HG03066 (cell line): ENCODE measurements around the gene SPATA46.

Source experiments
- ATAC-seq: cut with Tn5 transposase; IDR thresholded peaks from one replicate; pipeline ENCODE4 v1.9.1; 2021; ENCODE audit warnings: low read depth; ENCODE audit not compliant: unreplicated experiment

Gene SPATA46

DNA sequence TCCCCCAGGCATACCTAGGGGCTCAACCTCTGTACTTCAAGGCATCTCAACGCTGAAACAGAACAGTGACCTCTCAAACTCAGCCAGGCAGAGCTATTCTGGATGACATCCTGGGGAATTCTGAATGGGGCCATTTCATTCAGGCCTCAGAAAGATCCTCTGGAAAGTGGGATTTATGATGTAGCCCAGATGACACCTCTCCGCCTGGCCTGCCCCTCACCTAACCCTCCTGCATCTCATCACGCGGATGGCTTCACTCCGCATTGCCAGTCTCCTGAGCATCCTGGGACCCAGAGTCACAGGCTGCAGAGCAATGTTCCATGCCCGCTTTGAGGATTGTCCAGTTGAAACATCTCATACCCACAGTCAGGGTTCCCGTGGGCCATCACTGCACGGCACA, 1.2 kb downstream of the SPATA46 start:
- ATAC-seq, result no peak

DNA sequence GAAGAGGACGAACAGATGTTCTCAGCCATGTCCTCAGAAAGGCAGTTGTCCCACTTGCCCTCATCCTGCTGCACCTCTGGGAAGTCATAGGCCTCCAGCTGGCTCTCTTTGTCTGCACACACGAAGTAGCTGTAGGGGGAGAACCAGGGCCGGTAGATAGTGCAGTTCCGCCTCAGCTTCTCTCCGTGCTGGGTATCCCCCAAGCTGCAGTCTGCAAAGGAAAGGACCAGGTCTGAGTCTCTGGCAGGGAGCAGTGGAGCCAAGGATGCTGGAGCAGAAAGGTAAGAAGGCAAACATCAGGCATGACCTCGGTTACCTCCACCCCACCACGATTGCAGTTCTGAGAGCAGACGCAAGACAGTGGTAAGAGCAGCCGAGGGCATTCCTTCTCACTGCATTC, 2.2 kb downstream of the SPATA46 start:
- ATAC-seq, result no peak

DNA sequence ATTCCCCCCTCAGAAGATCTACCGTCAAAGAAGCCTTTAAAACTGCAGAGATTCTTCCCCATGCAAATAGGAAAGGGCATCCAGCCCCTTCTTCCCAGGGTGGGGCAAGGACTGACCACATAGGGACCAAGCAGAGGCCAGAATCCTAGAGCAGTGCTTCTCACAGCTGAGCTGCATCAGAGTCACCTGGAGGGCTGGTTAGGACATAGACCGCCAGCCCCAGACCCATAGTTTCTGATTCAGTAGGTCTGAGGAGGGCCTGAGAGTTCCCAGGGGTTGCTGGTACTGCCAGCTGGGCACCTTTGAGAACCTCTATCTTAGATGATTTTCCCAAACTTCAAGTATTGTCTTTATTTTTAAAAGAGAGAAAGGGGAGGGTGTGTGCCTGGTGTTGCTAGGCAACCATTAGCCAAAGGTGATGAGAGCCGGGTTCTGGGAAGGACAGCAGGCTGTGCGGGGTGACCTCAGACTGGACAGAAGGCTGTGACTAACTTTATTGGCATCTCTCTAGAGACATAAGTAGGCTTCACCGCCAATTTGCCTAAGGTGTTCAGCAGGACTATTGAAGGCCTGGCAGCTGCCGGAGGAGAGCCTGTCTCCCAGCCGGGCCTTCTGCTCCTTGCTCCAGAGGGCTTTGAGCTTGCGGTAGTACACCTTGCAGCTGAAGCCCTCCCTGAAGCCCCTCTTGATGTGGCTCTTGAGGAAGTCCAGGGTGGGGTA, 3.0 kb downstream of the SPATA46 start:
- no peak for ATAC-seq

DNA sequence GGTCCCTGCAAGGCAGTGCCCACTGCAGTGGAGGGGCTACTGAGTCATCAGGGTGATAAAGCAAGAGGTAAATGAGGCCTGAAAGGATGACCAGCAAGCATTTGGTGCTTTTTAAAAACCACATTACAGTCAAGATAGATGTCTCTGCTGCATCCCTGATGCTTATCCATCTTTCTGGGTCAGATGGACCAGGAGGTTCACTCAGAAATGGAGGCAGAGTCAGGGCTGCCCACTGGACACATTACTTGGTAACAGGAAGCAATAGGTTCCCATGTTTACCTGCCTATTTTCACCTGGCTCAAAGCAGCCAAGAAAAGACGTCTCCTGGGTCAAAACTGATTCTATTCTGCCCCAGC, 3.6 kb downstream of the SPATA46 start:
- no peak for ATAC-seq

DNA sequence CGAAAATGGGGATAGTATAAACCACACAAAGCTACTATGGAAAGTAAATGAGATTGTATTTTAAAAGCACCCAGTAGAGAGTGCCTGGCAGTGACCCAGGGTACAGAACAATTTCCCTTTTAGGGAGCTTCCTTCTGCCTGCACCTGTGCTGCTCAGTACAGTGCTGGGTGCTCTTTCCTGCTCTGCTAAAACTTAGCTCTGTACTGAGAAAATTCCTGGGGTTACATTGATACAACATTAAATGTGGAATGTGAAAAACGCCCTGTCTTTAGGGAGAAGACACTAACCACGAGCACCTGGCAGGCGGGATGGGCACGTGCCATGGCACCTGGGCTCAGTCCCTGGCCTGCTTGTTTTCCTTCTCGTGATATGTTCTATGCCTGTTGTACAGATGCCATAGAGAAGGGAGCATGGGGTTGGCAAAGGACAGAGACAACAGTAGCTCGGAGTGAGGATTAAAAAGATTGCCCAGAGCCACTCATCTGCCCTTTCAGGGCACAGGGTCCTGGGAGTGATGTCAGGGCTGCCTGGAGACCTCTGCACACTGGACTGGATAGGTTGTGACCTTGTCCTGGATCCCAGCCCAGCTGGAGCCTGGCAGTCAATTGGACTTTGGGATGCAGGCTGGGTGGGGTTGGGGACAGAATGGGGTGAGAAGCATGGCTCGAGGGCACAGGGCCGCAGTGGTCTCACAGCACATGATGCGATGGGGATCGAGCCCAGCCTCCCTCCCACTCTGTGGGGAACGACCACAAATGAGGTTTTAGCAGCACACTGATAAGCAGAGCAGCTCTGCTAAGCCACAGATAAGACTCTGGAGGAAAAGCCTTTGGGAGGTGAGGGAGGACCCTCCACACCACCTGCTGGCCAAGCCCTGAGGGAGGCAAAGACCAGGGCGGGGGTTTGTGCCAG, 4.2 kb downstream of the SPATA46 start:
- ATAC-seq, result no peak

DNA sequence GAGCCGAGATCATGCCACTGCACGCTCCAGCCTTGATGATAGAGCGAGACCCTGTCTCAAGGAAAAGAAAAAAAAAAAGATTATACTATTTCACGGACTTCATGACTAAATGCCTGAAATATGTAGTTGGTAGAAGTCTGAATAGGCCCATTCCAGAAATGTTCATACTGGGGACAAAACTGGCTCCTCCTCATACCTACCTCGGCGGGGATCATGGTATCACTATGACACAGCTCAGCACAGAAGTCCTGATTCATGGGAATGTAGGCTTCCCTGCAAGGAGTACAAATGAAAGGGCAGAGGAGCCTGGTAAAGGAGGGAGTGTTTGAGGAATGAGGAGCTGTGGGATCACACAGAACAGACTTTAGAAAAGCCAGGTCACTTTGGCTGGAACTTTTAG, 5.0 kb downstream of the SPATA46 start:
- no peak for ATAC-seq

DNA sequence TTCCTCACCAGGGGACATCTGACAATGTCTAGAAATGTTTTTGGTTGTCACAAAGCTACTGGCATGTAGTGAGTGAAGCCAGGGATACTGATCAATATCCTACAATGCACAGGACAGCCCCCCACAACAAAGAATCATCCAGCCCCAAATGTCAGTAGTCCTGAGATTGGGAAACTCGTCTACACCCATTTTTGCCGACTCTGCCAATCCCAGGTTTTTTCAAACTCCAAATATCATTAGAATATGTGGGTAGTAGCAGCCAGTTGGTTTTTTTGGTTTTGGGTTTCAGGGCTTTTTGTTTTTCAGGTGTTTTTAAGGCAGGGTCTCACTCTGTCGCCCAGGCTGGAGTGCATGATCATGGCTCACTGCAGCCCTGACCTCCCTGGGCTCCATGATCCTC, 5.9 kb downstream of the SPATA46 start:
- no peak for ATAC-seq

DNA sequence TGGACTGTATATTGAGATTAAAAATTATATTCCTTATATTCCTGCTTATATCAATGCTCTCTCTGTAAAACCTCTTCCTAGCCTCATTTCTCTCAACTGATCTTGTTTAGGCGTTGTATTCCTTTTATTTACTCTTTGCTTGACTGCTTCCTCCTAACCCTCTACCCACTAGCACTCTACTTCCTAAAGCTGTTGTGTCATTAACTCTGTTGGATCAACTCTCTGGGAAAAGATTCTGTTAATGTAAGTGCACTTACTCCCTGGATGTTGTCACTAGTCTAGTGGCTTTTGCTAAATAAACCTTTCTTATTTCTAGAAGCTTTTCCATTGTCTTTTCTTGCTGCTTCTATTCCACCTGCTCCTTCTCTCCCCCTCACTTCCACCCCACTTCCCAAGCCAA, 6.5 kb downstream of the SPATA46 start:
- ATAC-seq, result no peak

DNA sequence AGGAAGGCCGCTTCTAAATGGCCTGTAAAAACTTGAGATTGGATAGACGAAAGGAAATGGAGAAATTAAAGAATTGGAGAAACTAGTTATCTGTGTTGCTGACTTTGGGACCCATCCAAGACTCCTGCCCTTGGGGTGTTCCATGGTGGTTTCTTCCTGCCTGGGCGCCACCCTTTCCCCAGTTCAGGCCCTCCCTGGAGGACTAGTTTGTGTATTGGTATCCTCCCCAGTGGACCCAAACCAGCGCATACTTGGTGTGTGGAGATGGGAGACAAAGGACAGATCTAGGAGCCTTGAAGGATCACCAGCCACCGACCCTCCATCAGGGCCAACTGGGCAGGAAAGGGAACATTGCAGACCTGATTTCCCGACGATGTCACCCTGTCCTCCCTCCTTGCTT, 7.1 kb downstream of the SPATA46 start:
- ATAC-seq, result no peak

DNA sequence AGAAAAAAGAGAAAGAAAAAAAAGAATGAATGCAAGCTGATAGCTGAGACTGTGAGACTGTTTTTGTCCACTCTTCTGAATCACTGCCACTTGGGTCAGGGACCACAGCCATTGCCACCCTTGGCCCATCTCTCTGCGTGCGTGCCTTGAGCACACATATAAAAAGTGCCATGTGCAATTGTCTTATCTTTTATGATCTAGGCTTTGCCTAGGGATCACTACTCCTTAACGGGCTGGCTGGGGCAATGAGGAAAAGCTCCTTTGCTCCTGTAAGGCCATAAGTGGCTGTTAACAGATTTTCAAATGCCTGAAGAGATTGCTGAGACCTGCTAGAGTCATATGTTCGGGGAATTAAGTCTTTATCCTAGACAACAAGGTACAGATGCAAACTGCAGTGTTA, 8.2 kb downstream of the SPATA46 start:
- no peak for ATAC-seq

DNA sequence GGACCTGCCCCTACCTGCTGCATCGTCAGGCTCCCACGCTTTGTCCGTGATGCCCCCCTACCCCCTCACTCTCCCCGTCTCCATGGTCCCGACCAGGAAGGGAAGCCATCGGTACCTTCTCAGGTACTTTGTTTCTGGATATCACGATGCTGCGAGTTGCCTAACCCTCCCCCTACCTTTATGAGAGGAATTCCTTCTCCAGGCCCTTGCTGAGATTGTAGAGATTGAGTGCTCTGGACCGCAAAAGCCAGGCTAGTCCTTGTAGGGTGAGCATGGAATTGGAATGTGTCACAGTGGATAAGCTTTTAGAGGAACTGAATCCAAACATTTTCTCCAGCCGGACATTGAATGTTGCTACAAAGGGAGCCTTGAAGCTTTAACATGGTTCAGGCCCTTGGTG, 8.9 kb downstream of the SPATA46 start:
- ATAC-seq, result no peak

DNA sequence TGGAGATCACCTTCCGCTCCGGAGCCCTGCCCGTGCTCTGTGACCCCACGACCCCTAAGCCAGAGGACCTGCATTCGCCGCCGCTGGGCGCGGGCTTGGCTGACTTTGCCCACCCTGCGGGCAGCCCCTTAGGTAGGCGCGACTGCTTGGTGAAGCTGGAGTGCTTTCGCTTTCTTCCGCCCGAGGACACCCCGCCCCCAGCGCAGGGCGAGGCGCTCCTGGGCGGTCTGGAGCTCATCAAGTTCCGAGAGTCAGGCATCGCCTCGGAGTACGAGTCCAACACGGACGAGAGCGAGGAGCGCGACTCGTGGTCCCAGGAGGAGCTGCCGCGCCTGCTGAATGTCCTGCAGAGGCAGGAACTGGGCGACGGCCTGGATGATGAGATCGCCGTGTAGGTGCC, 9.6 kb downstream of the SPATA46 start:
- no peak for ATAC-seq

DNA sequence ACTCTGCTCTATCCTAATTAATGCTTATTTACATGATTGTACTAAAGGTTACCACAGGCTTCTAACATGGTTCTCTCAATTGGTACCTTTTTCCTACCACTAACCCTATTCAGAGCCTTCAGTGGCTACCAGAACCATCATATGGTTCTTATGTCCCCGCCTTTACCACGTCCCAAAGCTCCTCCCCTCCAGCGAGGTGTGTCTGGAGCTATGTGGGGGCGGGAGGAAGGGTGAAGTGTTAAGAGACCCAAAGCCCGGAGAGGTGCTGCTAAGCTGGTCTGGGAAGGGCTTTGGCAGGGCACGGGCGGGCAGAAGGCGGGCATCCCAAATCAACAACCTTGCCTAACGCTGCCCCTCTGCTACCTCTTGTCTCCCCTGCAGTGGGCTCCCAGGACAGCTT, 10.0 kb downstream of the SPATA46 start:
- ATAC-seq, result no peak

DNA sequence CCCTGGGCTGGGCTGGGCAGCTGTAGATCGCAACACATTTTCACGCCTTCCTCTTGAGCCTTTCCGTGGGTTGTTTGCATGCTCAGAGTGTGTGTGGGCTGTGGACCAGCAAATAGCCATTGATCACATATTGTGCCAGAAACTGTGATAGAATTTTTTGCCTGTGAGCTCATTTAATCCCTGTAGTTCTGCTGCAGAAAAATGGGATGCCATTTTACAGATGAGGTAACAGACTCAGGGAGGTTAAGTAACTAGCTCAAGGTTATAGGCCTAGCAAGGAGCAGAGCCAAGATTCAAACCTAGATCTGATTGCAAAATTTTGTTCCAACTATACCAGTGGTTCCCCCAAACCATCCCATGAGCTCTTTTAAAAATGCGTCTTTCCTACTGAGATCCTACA, 10.5 kb downstream of the SPATA46 start:
- no peak for ATAC-seq

DNA sequence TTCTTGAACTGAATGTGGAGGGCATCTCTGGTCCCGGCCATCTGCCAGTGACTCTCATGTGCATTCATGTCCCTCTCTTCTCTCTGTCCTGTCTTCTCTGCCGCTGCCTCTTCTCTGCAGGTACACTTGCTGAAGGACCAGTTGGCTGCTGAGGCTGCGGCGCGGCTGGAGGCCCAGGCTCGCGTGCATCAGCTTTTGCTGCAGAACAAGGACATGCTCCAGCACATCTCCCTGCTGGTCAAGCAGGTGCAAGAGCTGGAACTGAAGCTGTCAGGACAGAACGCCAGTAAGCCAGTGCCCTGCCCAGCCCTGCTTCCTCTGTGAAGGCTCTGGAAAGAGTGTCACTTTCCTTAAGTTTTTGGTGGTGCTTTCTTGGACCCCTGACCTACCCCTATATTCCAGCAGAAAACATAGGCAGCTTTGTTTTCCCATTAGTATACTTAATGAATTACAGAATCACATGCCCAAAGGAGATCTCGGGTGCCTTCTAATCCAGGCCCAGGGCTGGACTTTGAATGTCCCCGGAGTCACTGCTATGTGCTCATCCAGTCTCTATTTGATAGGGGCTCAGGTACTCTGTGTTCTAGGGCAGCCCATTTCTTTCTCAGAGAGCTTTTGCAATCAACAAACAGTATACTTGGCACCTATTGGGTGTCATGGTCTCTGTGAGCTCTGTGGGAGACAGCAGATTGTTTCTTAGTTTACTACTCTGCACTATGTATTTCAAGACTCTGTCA, 11.2 kb downstream of the SPATA46 start:
- ATAC-seq, result no peak

DNA sequence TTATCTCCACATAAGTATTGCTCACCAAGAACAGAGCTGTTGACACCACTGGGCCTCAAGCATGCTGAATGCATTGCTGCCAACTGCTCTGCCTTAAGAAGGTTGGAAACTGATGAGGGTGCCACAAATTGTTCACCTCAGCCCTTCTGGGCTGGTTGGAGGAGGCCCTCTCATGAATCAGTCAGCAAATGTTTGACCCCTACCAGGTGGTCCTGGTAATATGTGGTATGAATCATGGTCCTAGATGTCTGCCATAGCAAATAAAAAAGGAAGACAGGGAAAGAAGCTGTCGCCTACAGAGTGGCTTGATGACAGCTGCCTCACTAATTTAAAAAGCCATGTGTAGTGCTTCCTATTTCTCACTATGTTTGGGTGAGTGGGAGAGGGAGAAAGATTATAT, 12.2 kb downstream of the SPATA46 start:
- no peak for ATAC-seq

DNA sequence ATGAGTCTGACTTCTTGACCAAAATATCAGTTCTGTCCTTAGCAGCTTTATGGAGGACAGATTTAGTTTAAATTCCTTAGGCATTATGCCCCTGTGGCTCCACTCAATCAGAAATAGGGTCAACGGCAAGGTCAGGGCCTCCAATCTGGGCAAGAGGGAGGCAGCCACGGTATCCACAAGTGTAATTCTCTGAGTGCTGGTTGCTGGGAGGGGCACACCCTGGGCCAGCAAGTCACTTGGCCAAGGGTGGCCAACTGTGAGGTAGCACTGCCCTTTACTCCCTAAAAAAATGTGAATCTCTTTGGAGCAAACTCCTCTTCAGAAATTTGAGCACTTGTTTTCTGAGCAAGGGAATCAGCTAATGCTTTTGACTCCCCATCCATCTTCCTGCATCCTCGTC, 12.8 kb downstream of the SPATA46 start:
- no peak for ATAC-seq

DNA sequence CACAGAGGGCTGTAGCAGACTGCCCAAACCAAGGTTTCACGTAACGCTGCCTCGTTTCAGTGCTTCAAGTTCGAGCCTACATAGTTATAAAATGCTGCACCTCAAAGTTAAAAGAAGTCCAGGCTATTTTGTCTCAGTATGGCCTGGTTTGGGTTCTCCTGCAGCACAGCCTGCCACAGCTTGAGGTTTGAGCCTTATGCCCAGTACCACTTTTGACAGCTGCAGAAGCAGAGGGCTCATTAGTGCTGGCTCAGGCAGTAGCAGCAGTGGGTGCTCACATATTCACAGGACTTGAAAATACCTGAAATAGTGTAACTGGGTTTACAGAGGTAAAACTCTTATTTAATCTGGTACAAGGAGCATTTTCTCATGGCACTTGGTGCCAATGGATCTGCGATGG, 15.3 kb downstream of the SPATA46 start:
- peak; percentile 15 for ATAC-seq

DNA sequence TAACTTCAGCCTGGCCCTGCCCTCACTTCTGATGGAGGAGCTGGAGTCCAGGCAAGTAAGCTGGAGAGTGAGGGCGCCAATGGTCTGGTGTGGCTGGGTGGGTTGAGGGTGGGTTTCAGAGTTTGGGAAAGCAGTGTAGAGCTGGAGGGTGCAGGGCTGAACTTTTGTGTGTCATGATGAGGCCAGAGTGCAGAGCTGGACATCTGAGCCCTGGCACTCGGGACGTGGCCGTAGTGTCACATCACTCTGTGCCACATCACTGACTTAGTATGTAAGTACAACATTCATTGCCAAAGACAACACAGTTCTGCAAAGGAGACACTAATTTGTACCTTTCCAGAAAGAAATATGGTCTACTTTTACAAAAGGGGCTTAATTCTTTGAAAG, 15.8 kb downstream of the SPATA46 start:
- no peak for ATAC-seq

DNA sequence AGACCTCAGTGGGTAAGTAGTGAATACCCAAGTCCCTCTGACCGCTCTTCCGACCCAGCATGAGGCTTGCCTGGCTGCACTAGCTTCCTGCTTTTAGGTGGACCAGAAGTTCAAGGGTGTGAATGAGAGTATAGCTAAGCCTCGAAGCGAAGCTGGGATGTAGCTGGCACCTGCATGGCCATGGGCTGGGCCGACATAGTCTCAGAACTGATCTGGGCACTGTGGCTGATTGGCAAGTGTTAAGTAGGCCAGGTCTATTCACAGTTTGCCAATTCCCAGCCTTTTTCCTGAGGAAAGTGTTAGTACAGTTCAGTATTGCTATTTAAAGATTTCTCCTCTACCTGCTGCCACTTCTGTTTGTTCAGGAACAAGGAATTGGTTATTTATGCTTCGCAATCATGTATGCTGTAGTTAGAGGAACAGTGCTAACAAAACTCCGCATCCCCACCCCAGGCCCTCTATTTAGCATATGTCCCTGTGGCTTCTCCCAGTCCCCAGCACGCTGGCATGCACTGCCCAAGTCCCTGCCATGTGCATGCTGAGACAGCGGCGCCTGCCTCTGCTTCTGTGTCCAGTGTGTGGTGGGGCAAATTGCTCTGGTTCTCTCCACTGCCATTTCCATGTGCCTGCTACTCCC, 16.3 kb downstream of the SPATA46 start:
- no peak for ATAC-seq
